Tibial nerve (tissue), 4 donors: ENCODE data around the gene MAN2B2.

Source experiments
- EP300 ChIP-seq, 2 donors: sonication (generic); formaldehyde crosslinking; IDR thresholded peaks; one replicate each; pipeline ENCODE4 v1.6.1; 2017; ENCODE audit warnings: antibody characterized with exemption in 2 of 2, mild to moderate bottlenecking in 1 of 2
- POLR2A ChIP-seq, 2 donors: fragments of 450-650 bp; IDR thresholded peaks; one replicate each; pipeline ENCODE4 v1.6.1; 2017; ENCODE audit warnings: antibody characterized with exemption in 2 of 2, mild to moderate bottlenecking in 2 of 2, moderate library complexity in 2 of 2
- TF ChIP-seq, protein P1 (sequence below), 5 experiments: fragments of 200-600 bp in 3 of 5; fragments of 450-650 bp in 2 of 5; sonication (generic) in 3 of 5; IDR thresholded peaks; one replicate each; pipeline ENCODE4 v1.5.1; 2016 to 2019; ENCODE audit warnings: antibody characterized with exemption in 5 of 5, mild to moderate bottlenecking in 3 of 5, moderate library complexity in 2 of 5

DNA sequence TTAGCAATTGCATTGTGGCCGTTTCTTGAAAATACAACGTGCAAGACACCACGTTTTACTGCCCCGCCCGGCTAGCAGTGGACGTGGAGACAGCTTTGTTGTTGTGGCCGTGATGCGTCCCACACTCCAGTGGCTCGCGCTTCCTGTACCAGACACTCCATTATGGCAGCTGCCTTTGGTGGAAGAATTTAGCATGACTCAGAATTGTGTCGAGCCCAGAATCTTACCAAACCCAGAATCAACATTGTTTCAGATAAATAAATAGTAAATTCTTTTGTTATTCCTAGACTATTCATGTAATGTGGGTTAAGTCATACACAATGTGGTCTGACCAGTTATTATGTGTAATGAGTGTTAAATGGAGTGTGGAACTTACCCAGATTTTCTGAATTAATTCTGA is 93.4 kb downstream of the MAN2B2 start:
- TF ChIP-seq POLR2A (IDR thresholded peaks at IDR 0.05) (no peak), EP300 (IDR thresholded peaks at IDR 0.05) (no peak)
- TF ChIP-seq, protein P1, sequence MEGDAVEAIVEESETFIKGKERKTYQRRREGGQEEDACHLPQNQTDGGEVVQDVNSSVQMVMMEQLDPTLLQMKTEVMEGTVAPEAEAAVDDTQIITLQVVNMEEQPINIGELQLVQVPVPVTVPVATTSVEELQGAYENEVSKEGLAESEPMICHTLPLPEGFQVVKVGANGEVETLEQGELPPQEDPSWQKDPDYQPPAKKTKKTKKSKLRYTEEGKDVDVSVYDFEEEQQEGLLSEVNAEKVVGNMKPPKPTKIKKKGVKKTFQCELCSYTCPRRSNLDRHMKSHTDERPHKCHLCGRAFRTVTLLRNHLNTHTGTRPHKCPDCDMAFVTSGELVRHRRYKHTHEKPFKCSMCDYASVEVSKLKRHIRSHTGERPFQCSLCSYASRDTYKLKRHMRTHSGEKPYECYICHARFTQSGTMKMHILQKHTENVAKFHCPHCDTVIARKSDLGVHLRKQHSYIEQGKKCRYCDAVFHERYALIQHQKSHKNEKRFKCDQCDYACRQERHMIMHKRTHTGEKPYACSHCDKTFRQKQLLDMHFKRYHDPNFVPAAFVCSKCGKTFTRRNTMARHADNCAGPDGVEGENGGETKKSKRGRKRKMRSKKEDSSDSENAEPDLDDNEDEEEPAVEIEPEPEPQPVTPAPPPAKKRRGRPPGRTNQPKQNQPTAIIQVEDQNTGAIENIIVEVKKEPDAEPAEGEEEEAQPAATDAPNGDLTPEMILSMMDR (IDR thresholded peaks at IDR 0.05), result no peak
